ENCODE results near the gene PSG6.
"Not testable (repeated sequence)": the region's sequence is repeated elsewhere in the genome, so short reads cannot be mapped to it uniquely, and the experiment has no call there.

The PSG6 gene

DNA sequence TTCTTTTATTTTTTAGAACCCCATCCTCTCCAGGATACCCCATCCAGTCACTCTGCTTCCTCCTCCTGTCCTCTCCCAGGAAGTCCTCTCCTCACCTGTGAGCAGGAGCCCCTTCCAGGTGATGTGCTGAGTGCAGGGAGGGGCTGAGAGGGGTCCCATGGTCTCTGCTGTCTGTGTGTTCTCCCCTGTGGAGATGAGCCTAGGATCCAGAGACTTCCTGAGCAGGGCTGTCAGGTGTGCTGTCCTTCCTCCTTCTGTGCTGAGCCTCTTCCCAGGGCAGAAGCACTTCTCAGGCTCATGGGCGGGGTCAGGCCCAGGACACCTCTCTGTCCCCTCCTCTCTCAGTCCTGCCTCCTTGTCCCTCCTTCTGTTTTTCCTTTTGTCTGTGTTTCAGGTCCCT, at the start of gene PSG6:
TSS of gene PSG6 (minus strand) at position 261 of the 400 bp plus-strand sequence. CDS start at position 159, 102 bp downstream.
- not testable (repeated sequence) for H2AFZ ChIP-seq (ENCODE audit: low read depth, low read length, severe bottlenecking); H3K4me3 ChIP-seq (ENCODE audit: insufficient read depth, low read length, poor library complexity, severe bottlenecking); H3K9me3 ChIP-seq (ENCODE audit: insufficient read depth, low read length); H3K36me3 ChIP-seq (ENCODE audit: low read length); H3K9ac ChIP-seq (ENCODE audit: low read length); H3K9me2 ChIP-seq (replicated peaks; ENCODE audit: insufficient read depth, low read length); H3K4me2 ChIP-seq (ENCODE audit: low read depth, low read length, poor library complexity, severe bottlenecking); H3K27ac ChIP-seq (ENCODE audit: low read depth, low read length); H3K79me2 ChIP-seq (ENCODE audit: insufficient read depth, low read length); H3K27me3 ChIP-seq (ENCODE audit: low read length); H3F3A ChIP-seq (ENCODE audit: insufficient read depth); H4K20me1 ChIP-seq (ENCODE audit: low read depth, low read length)

DNA sequence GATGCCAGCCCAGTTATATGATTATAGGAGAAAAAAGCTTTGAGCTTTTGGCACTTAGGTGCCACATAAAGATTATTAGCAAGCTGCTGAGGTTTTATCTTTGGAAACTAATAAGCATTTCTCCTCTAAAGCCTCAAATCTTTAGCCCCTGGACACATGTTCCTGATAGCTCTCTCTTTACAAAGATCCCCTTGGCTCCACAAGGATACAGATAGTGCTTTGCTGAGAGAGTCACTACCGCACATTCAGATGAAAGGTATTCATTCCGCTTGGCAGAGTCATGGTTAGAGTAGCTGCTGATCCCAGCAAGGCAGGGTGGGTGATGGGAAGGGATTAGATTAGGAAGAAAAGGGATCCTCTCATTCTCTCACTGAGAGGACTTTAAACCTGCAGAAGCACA, 47.5 kb upstream of the PSG6 start:
- Histone ChIP-seq H3K79me2 (ENCODE audit: insufficient read depth, low read length) (no peaks in the 10 kb centered on the region), H3K4me3 (ENCODE audit: insufficient read depth, low read length, poor library complexity, severe bottlenecking) (no peak overlapping the region), H3K27me3 (ENCODE audit: low read length) (no peaks in the 10 kb centered on the region), H3F3A (ENCODE audit: insufficient read depth) (no peaks in the 10 kb centered on the region), H3K4me2 (ENCODE audit: low read depth, low read length, poor library complexity, severe bottlenecking) (no peak overlapping the region), H4K20me1 (ENCODE audit: low read depth, low read length) (no peaks in the 10 kb centered on the region), H3K9me3 (ENCODE audit: insufficient read depth, low read length) (no peaks in the 10 kb centered on the region), H3K36me3 (ENCODE audit: low read length) (no peaks in the 10 kb centered on the region), H3K9ac (ENCODE audit: low read length) (no peak overlapping the region), H3K9me2 (replicated peaks; ENCODE audit: insufficient read depth, low read length) (no peaks in the 10 kb centered on the region), H2AFZ (ENCODE audit: low read depth, low read length, severe bottlenecking) (no peak overlapping the region), H3K27ac (ENCODE audit: low read depth, low read length) (no peak overlapping the region)
- TF ChIP-seq, protein P1, sequence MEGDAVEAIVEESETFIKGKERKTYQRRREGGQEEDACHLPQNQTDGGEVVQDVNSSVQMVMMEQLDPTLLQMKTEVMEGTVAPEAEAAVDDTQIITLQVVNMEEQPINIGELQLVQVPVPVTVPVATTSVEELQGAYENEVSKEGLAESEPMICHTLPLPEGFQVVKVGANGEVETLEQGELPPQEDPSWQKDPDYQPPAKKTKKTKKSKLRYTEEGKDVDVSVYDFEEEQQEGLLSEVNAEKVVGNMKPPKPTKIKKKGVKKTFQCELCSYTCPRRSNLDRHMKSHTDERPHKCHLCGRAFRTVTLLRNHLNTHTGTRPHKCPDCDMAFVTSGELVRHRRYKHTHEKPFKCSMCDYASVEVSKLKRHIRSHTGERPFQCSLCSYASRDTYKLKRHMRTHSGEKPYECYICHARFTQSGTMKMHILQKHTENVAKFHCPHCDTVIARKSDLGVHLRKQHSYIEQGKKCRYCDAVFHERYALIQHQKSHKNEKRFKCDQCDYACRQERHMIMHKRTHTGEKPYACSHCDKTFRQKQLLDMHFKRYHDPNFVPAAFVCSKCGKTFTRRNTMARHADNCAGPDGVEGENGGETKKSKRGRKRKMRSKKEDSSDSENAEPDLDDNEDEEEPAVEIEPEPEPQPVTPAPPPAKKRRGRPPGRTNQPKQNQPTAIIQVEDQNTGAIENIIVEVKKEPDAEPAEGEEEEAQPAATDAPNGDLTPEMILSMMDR (IDR thresholded peaks at IDR 0.05; ENCODE audit: insufficient read depth, low read length, poor library complexity, severe bottlenecking): no peak
- no peak for TF ChIP-seq EZH2phosphoT487 (conservative IDR thresholded peaks at IDR 0.05; ENCODE audit: low read length)

DNA sequence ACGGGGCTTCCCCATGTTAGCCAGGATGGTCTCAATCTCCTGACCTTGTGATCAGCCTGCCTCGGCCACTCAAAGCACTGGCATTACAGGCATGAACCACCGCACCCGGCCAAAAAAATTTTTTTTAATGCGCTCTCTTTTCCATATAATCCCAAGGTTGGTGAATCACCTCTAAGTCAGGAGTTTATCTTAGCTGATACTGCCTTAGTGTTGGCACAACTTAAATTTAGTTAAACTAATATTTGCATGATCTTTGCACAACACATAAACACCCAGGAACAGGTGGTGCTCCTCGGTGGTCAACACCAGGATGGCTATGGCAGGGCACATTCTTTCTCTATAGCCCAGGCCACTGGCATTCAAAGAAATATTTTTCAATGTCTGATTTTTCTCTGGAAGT, 43.4 kb upstream of the PSG6 start:
- Histone ChIP-seq H3K79me2 (ENCODE audit: insufficient read depth, low read length) (no peaks in the 10 kb centered on the region), H4K20me1 (ENCODE audit: low read depth, low read length) (no peaks in the 10 kb centered on the region), H3K9ac (ENCODE audit: low read length) (no peak overlapping the region), H3K4me2 (ENCODE audit: low read depth, low read length, poor library complexity, severe bottlenecking) (no peak overlapping the region), H3K9me3 (ENCODE audit: insufficient read depth, low read length) (no peaks in the 10 kb centered on the region), H3K9me2 (replicated peaks; ENCODE audit: insufficient read depth, low read length) (no peaks in the 10 kb centered on the region), H3F3A (ENCODE audit: insufficient read depth) (no peaks in the 10 kb centered on the region), H2AFZ (ENCODE audit: low read depth, low read length, severe bottlenecking) (no peak overlapping the region), H3K27ac (ENCODE audit: low read depth, low read length) (no peak overlapping the region), H3K36me3 (ENCODE audit: low read length) (no peaks in the 10 kb centered on the region), H3K4me3 (ENCODE audit: insufficient read depth, low read length, poor library complexity, severe bottlenecking) (no peak overlapping the region), H3K27me3 (ENCODE audit: low read length) (no peaks in the 10 kb centered on the region)
- TF ChIP-seq, protein P1 (IDR thresholded peaks at IDR 0.05; ENCODE audit: insufficient read depth, low read length, poor library complexity, severe bottlenecking): no peak
- no peak for TF ChIP-seq EZH2phosphoT487 (conservative IDR thresholded peaks at IDR 0.05; ENCODE audit: low read length)

DNA sequence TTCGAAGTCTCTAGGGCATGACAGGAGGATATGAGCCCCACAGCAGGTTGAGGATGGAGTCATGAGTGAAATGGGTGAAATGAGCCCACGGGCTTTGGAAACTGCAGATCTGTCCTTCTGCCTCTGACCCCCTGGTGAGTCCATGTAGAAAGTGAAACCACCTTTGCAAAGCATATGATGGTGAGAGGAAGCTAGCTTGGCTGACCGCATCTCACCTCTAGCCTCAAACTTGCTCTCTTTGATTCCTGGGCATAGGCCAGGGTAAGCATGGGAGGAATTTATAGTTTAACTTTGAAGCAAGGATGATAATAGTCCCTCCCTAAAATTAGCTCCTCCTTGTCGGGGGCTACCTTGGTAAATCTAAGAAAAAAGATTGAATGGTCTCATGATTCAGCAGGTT, 34.4 kb upstream of the PSG6 start:
- not testable (repeated sequence) for H4K20me1 ChIP-seq (ENCODE audit: low read depth, low read length); H3K27ac ChIP-seq (ENCODE audit: low read depth, low read length); H3K9me3 ChIP-seq (ENCODE audit: insufficient read depth, low read length); H3K4me2 ChIP-seq (ENCODE audit: low read depth, low read length, poor library complexity, severe bottlenecking); H3K36me3 ChIP-seq (ENCODE audit: low read length); H3K79me2 ChIP-seq (ENCODE audit: insufficient read depth, low read length); H3K4me3 ChIP-seq (ENCODE audit: insufficient read depth, low read length, poor library complexity, severe bottlenecking); H3K9me2 ChIP-seq (replicated peaks; ENCODE audit: insufficient read depth, low read length); H3F3A ChIP-seq (ENCODE audit: insufficient read depth); H3K9ac ChIP-seq (ENCODE audit: low read length); H2AFZ ChIP-seq (ENCODE audit: low read depth, low read length, severe bottlenecking); H3K27me3 ChIP-seq (ENCODE audit: low read length)

DNA sequence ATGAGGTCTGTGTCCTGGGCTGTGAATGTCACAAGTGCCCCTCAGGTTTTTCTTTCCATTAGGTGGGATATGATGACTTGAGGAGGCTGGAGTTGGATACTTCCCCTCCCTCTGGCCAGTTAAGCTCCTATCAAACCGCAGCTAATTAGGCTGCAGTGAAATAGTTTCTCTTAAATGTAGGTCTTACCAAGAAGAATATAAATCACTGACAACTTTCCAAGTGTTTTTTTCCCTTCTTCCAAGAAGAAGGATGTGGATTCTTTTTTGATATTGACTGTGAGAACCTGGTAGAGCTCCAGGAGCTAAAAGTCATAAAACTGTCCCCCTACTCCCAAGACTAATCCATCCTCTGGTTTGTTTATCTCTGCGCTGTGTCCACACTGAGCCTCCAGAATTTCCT, 33.8 kb upstream of the PSG6 start:
- not testable (repeated sequence) for H3K4me2 ChIP-seq (ENCODE audit: low read depth, low read length, poor library complexity, severe bottlenecking); H3K4me3 ChIP-seq (ENCODE audit: insufficient read depth, low read length, poor library complexity, severe bottlenecking); H3F3A ChIP-seq (ENCODE audit: insufficient read depth); H3K9me3 ChIP-seq (ENCODE audit: insufficient read depth, low read length); H3K9ac ChIP-seq (ENCODE audit: low read length); H3K79me2 ChIP-seq (ENCODE audit: insufficient read depth, low read length); H3K27ac ChIP-seq (ENCODE audit: low read depth, low read length); H4K20me1 ChIP-seq (ENCODE audit: low read depth, low read length); H3K36me3 ChIP-seq (ENCODE audit: low read length); H3K9me2 ChIP-seq (replicated peaks; ENCODE audit: insufficient read depth, low read length); H3K27me3 ChIP-seq (ENCODE audit: low read length); H2AFZ ChIP-seq (ENCODE audit: low read depth, low read length, severe bottlenecking)

Measured in SU-DHL-6 (cell line).